Measurements from ENCODE around the gene COL25A1.
A peak's percentile ranks its signal among the peaks of the same experiment; 100 is the strongest.
"Not testable (repeated sequence)": the region's sequence is repeated elsewhere in the genome, so short reads cannot be mapped to it uniquely, and the experiment has no call there.

The COL25A1 gene

DNA sequence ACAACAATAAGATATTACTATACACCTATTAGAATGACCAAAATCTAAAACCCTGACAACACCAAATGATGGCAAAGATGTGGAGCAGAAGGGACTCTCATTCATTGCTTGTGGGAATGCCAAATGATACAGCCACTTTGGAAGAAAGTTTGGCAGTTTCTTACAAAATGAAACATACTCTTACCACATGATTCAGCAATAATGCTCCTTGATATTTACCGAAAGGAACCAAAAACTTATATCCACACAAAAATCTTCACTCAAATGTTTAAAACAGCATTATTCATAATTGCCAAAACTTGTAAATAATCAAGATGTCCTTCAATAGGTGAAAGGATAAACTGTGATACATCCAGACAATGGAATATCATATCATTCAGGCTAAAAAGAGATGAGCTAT, 180.9 kb downstream of the COL25A1 start:
- TF ChIP-seq JUND (IDR thresholded peaks at IDR 0.05; ENCODE audit: low read depth): no peak
- DNase-seq (ENCODE audit: low read depth in 1 of 2, low spot score in 1 of 2): no peak
- in situ Hi-C loops (cut with HindIII; ENCODE audit: low pct_unique_long_range_greater_than_20kb, low sequenced_read_pairs): no loop called here

DNA sequence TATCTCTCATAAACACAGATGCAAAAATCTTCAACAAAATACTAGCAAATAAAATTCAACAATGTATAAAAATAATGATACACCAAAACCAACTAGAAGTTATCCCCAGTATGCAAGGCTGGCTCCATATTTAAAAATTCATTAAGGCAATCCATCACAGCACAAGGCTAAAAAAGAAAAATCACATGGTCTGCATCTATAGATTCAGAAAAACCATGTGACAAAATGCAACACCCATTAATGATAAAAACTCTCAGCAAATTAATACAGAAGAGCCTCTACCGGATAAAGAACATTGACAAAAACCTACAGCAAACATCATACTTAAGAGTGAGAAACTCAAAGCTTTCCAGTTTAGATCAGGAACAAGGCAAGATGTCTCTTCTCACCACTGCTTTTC, 182.6 kb downstream of the COL25A1 start:
- no peak for TF ChIP-seq JUND (IDR thresholded peaks at IDR 0.05; ENCODE audit: low read depth)
- DNase-seq (ENCODE audit: low read depth in 1 of 2, low spot score in 1 of 2): no peak
- in situ Hi-C loops (cut with HindIII; ENCODE audit: low pct_unique_long_range_greater_than_20kb, low sequenced_read_pairs): no loop called here

DNA sequence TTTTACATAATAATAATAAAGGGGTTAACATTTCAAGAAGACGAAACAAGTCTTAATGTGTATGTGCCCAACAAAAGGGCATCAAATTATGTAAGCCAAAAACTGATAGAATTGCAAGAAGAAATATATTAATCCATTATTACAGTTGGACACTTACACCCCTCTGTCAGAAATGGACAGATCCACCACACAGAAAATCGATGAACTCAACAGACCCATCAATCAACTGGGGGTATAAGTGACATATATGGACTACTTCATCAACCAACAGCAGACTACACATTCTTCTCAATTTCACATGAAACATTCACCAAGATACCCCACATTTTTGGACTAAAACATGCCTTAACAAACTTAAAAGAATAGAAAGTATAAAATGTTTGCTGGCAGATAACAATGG, 183.8 kb downstream of the COL25A1 start:
- in situ Hi-C loops (cut with HindIII; ENCODE audit: low pct_unique_long_range_greater_than_20kb, low sequenced_read_pairs): no loop called here
- DNase-seq (ENCODE audit: low read depth in 1 of 2, low spot score in 1 of 2): no peak
- no peak for TF ChIP-seq JUND (IDR thresholded peaks at IDR 0.05; ENCODE audit: low read depth)

DNA sequence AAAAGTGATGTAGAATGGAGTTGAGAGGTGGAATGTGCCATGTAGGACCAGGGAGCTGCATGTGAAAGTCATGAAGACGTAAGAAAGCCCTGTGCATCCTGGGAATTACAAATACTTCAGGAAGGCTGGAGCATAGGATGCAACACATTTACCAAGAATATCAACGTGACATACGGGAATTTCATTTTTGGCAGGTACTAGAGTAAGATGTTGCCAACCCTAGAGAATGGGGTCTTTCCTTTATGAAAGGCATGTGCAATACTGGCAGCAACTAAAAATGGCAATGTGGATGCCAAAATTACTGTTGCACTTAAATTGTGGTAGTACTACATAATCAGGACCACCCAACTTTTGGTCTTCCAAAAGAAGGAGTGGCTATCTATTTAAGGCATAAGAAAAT, 188.0 kb downstream of the COL25A1 start:
- no peak for TF ChIP-seq JUND (IDR thresholded peaks at IDR 0.05; ENCODE audit: low read depth)
- no peak for DNase-seq (ENCODE audit: low read depth in 1 of 2, low spot score in 1 of 2)
- in situ Hi-C loops (cut with HindIII; ENCODE audit: low pct_unique_long_range_greater_than_20kb, low sequenced_read_pairs): no loop called here

DNA sequence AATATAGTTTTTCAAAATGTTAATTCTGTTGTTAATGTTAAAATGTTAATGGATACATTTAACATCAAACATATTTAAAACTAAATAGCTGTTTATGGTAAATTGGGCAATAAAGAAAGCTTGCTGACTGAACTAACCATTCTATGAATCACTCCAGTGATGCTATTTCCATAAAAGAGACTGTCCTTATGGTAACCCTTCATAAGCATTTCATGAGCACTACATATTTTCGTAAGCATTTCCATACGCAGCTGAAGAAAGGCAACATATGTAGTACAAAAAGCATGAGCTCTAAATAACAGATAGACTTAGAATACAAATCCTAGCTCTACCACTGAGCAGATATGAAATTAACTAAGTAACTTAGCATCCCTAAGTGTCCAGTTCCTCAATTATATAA, 188.9 kb downstream of the COL25A1 start:
- in situ Hi-C loops (cut with HindIII; ENCODE audit: low pct_unique_long_range_greater_than_20kb, low sequenced_read_pairs): no loop called here
- no peak for DNase-seq (ENCODE audit: low read depth in 1 of 2, low spot score in 1 of 2)

DNA sequence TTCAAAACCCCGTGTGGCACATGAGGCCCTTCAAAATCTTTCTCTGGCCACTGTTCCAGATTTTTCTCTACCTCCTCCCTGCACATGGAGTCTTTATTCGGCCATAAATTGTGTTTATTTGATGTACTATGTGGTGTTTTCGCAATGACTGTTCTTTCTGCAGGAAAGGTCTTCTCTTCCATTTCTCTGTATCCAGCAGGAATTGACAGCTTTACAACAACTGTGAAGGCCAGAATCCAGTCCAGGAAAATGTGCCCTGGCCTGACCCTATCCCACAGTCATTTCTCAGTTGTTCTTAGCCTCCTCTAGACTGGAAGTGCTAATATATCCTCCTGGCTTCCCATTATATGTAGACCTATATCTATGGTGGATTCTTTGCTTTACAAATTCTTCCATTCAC, 191.4 kb downstream of the COL25A1 start:
- TF ChIP-seq JUND (IDR thresholded peaks at IDR 0.05; ENCODE audit: low read depth): no peak
- in situ Hi-C loops (cut with HindIII; ENCODE audit: low pct_unique_long_range_greater_than_20kb, low sequenced_read_pairs): no loop called here
- DNase-seq (ENCODE audit: low read depth in 1 of 2, low spot score in 1 of 2): no peak

More for the DNA sequence above, 188.9 kb downstream of the COL25A1 start:
- TF ChIP-seq JUND (IDR thresholded peaks at IDR 0.05; ENCODE audit: low read depth): no peak

DNA sequence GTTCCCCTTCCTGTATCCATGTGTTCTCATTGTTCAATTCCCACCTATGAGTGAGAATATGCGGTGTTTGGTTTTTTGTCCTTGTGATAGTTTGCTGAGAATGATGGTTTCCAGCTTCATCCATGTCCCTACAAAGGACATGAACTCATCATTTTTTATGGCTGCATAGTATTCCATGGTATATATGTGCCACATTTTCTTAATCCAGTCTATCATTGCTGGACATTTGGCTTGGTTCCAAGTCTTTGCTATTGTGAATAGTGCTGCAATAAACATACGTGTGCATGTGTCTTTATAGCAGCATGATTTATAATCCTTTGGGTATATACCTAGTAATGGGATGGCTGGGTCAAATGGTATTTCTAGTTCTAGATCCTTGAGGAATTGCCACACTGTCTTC, 194.2 kb downstream of the COL25A1 start:
- in situ Hi-C loops (cut with HindIII; ENCODE audit: low pct_unique_long_range_greater_than_20kb, low sequenced_read_pairs): not testable (repeated sequence)

DNA sequence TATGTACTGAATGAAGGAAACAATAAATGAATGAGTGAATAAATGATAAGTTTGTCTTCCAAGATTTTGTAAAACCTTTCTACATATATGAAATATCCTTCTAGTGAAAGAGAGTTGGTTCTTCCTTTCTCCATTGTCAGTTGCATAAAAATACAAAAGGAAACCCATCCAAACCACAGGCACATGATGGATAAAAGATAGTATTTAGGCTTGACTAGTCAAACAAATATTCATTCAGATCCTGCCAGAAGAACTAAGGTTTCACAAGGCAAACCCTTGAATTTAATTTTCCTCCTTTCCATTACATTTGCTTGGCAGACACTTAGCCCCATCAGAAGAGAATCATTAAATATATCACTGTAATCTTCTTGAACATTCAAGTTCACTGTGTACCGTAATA, 208.4 kb downstream of the COL25A1 start:
- TF ChIP-seq JUND (IDR thresholded peaks at IDR 0.05; ENCODE audit: low read depth): no peak
- DNase-seq (ENCODE audit: low read depth in 1 of 2, low spot score in 1 of 2): no peak
- in situ Hi-C loops (cut with HindIII; ENCODE audit: low pct_unique_long_range_greater_than_20kb, low sequenced_read_pairs): no loop called here

More for the DNA sequence above, 194.2 kb downstream of the COL25A1 start:
- DNase-seq (ENCODE audit: low read depth in 1 of 2, low spot score in 1 of 2): not testable (repeated sequence)

DNA sequence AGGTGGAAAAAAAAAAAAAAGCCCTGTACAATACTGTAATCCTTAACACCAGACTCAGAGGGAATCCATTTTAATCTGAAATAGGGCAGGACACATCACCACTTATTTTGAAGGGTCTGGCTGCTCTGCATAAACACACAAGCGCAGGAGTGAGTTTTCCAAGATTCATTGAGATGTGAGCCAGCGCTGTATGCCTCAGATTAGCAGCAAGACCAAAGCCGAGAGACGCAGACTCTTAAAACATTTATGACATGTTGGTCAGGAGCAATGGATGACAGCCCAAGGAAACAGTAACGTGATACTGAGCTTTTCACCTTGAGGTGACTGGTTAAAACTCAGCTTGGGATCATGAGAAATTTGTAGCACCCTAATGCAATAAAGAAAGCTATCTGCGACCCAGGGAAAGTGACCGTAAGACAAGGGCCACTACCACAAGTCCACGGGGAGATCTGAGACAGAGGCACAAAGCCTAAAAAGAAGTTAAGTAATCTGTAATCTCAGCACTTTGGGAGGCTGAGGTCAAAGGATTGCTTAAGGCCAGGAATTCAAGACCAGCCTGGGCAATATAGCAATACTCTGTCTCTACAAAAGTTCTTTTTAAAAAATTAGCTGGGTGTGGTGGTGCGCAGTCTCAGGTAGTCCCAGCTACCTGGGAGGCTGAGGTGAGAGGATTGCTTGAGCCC, 210.6 kb downstream of the COL25A1 start:
- no peak for TF ChIP-seq JUND (IDR thresholded peaks at IDR 0.05; ENCODE audit: low read depth)

DNA sequence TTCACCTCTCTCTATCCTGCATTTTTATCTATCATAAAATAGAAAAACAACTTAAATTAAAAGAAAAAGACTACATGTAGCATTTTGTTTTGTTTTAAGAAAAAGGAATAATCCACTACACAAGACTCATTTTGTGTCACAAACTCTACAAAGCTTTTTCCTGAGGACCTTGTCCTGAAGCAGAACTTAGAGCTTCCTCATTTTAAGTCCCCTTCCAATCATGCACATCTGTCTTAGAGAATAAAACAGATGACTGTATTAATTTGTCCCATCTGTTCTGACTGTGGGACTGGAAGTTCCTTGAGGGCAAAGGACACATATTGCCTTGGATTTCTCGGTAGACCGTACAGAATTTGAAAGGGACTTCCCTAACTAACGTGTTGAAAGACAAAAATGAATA, 218.5 kb downstream of the COL25A1 start:
- in situ Hi-C loops (cut with HindIII; ENCODE audit: low pct_unique_long_range_greater_than_20kb, low sequenced_read_pairs): no loop called here
- no peak for DNase-seq (ENCODE audit: low read depth in 1 of 2, low spot score in 1 of 2)
- TF ChIP-seq JUND (IDR thresholded peaks at IDR 0.05; ENCODE audit: low read depth): no peak

More for the DNA sequence above, 210.6 kb downstream of the COL25A1 start:
- no peak for DNase-seq (ENCODE audit: low read depth in 1 of 2, low spot score in 1 of 2)
- in situ Hi-C loops (cut with HindIII; ENCODE audit: low pct_unique_long_range_greater_than_20kb, low sequenced_read_pairs): no loop called here

DNA sequence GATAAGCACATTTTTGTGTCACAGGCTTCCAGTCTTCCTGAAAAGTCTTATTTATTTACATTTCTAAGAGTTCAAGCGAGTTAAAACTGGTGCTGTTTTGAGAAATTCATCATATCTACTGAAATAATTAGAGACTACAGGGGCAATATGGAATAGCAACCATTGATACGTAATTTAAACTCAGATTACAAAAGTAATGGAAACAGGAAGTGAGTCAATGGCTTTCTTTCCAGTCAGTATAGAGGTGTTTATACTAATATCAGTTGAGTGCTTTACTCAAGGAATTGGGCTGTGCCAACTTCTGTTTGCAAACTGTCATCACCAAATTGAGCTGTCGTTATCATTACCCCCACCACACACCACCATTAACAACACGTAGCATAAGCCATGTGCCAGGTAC, 222.7 kb downstream of the COL25A1 start:
- no peak for DNase-seq (ENCODE audit: low read depth in 1 of 2, low spot score in 1 of 2)
- TF ChIP-seq JUND (IDR thresholded peaks at IDR 0.05; ENCODE audit: low read depth): no peak
- in situ Hi-C loops (cut with HindIII; ENCODE audit: low pct_unique_long_range_greater_than_20kb, low sequenced_read_pairs): no loop called here

DNA sequence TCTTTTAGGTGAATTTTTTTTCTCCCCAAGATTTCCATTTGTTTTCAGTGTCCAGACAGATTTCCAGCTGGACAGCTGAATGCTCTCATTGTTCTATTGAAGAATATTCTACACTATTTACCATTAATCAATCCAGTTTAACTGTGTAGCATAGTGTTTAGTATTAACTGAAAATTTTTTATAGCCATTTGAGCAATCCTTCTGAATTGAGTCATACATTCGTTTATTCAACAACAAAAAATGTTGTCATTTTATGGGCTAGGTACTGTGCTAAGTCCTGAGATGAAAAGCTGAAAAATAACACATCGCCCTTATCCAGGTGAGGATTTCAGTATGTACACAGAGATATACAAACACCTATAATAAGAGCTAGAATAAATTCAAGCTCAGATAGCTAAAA, 223.3 kb downstream of the COL25A1 start:
- TF ChIP-seq JUND (IDR thresholded peaks at IDR 0.05; ENCODE audit: low read depth): no peak
- in situ Hi-C loops (cut with HindIII; ENCODE audit: low pct_unique_long_range_greater_than_20kb, low sequenced_read_pairs): no loop called here
- no peak for DNase-seq (ENCODE audit: low read depth in 1 of 2, low spot score in 1 of 2)

DNA sequence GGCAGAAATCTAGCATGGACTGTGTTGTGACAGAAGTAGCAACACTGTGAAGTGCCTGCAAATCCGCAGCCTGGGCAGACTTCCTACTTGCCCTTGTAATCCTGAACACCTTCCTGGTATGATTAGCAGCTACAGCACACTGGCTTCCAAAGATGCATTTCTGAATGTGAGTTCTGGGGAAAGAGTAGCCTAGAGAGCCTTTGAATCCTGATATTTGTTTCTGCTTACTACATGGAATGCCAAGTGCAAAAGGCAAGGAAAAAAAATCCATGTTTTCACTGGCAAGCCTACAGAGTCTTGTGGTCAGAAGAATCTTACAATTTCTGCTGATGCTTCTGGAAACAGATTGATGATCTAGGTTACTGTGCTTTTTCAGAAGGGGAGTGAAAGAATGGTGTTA, 223.7 kb downstream of the COL25A1 start:
- no peak for TF ChIP-seq JUND (IDR thresholded peaks at IDR 0.05; ENCODE audit: low read depth)
- in situ Hi-C loops (cut with HindIII; ENCODE audit: low pct_unique_long_range_greater_than_20kb, low sequenced_read_pairs): no loop called here
- no peak for DNase-seq (ENCODE audit: low read depth in 1 of 2, low spot score in 1 of 2)

DNA sequence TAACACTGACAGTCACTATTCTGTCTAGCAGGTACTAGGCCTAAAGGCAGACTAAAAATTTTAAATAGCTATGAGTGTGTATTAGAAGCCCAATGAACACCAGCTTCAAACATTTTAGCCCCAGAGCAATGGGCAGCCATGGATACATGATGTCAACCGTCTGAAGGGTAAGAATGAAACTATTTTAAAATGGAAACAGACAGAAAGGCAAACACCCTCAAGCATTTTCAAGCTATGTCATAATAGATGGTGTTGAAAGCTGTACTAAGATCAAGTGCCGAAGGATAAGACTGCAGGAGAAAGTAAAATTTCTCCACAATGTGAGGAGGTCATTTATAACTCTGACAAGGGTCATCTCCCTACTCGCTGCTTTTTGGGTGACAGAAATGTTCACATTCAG, 225.0 kb downstream of the COL25A1 start:
- in situ Hi-C loops (cut with HindIII; ENCODE audit: low pct_unique_long_range_greater_than_20kb, low sequenced_read_pairs): no loop called here
- no peak for DNase-seq (ENCODE audit: low read depth in 1 of 2, low spot score in 1 of 2)
- no peak for TF ChIP-seq JUND (IDR thresholded peaks at IDR 0.05; ENCODE audit: low read depth)

DNA sequence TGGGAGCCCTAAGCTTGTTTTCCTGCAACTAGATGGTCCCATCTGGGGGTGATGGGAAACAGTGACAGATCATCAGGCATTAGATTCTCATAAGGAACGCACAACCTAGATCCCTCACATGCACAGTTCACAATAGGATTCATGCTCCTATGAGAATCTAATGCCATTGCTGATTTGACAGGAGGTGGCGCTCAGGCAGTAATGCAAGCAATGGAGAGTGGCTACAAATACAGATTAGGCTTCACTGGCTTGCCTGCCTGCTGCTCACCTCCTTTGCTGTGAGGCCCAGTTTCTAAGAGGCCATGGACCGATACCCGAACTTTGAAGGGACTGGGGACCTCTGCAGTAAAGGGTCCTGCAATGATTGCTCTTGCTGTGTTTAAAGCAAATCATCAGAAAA, 225.7 kb downstream of the COL25A1 start:
- peak in 1 of 2 experiments; percentile 25 for DNase-seq (ENCODE audit: low read depth in 1 of 2, low spot score in 1 of 2)

More for the DNA sequence above, 225.7 kb downstream of the COL25A1 start:
- in situ Hi-C loops (cut with HindIII; ENCODE audit: low pct_unique_long_range_greater_than_20kb, low sequenced_read_pairs): not testable (repeated sequence)

All from T47D (cell line).